GM12891 (cell line): ENCODE measurements around the gene WRNIP1.

Source experiments
- DNase-seq: peaks from one replicate; pipeline ENCODE4 v3.0.0; 2011; ENCODE audit warnings: low spot score; ENCODE audit not compliant: insufficient read length
- FAIRE-seq: peaks from 2 replicates; lab custom pipeline; 2011; peaks lifted over from hg19 to GRCh38; lab: Jason Lieb, UNC
- PAX5 ChIP-seq: IDR thresholded peaks from 2 replicates; pipeline ENCODE4 v1.6.1; 2011; ENCODE audit warnings: low read length, moderate library complexity, mild to moderate bottlenecking; ENCODE audit not compliant: insufficient read depth, severe bottlenecking
- POLR2A ChIP-seq: IDR thresholded peaks from 2 replicates; pipeline ENCODE4 v1.6.1; 2011; ENCODE audit warnings: low read depth, low read length, control low read depth
- POLR2AphosphoS5 ChIP-seq: IDR thresholded peaks from 2 replicates; pipeline ENCODE4 v1.6.1; 2011; ENCODE audit warnings: low read depth, low read length, control low read depth
- POU2F2 ChIP-seq: IDR thresholded peaks from 2 replicates; pipeline ENCODE4 v1.6.1; 2011; ENCODE audit warnings: low read depth, mild to moderate bottlenecking, control low read depth, low read length, moderate library complexity
- SPI1 ChIP-seq: IDR thresholded peaks from 2 replicates; pipeline ENCODE4 v1.6.1; 2011; ENCODE audit warnings: low read depth, low read length, control low read depth
- TAF1 ChIP-seq: IDR thresholded peaks from 2 replicates; pipeline ENCODE4 v1.6.1; 2011; ENCODE audit warnings: low read depth, low read length, control low read depth

WRNIP1 gene

GRCh38 chr6:2781685-2782355 lies 16.6 kb downstream of the WRNIP1 start:
- FAIRE-seq: no peak
- DNase-seq: no peak
- TF ChIP-seq TAF1: no peak
- no peak for TF ChIP-seq POLR2AphosphoS5
- TF ChIP-seq POLR2A: no peak
- TF ChIP-seq SPI1: no peak
- TF ChIP-seq POU2F2: no peak

GRCh38 chr6:2782356-2782708 lies 17.1 kb downstream of the WRNIP1 start:
- DNase-seq (no peak), FAIRE-seq (no peak)
- TF ChIP-seq POLR2AphosphoS5 (no peak), POLR2A (no peak), TAF1 (no peak), POU2F2 (no peak), SPI1 (no peak), PAX5 (no peak)

GRCh38 chr6:2782825-2783187 lies 17.6 kb downstream of the WRNIP1 start:
- TF ChIP-seq SPI1 (no peak), TAF1 (no peak), PAX5 (no peak), POLR2AphosphoS5 (no peak), POU2F2 (no peak), POLR2A (no peak)
- FAIRE-seq (no peak), DNase-seq (no peak)

GRCh38 chr6:2783188-2783963 lies 18.2 kb downstream of the WRNIP1 start:
- no peak for DNase-seq
- TF ChIP-seq PAX5: no peak
- no peak for TF ChIP-seq TAF1
- no peak for TF ChIP-seq SPI1
- no peak for TF ChIP-seq POLR2A
- no peak for TF ChIP-seq POU2F2
- no peak for TF ChIP-seq POLR2AphosphoS5
- no peak for FAIRE-seq

- TF ChIP-seq POLR2A (no peak), PAX5 (no peak), TAF1 (no peak), POU2F2 (no peak), SPI1 (no peak), POLR2AphosphoS5 (no peak)
- no peak for FAIRE-seq
- DNase-seq: no peak
These were observed 18.9 kb downstream of the WRNIP1 start for GRCh38 chr6:2784061-2784460.

- TF ChIP-seq POLR2A: no peak
- no peak for TF ChIP-seq POLR2AphosphoS5
- DNase-seq: no peak
- no peak for FAIRE-seq
These were observed 19.7 kb downstream of the WRNIP1 start for GRCh38 chr6:2784930-2785329.

GRCh38 chr6:2786269-2786668 lies 21.1 kb downstream of the WRNIP1 start:
- TF ChIP-seq PAX5: no peak
- no peak for TF ChIP-seq POU2F2
- no peak for TF ChIP-seq POLR2AphosphoS5
- no peak for TF ChIP-seq POLR2A
- TF ChIP-seq TAF1: no peak
- TF ChIP-seq SPI1: no peak
- FAIRE-seq: no peak
- DNase-seq: no peak

- FAIRE-seq (no peak), DNase-seq (peak; percentile 40)
These were observed 25.6 kb downstream of the WRNIP1 start for GRCh38 chr6:2790588-2791449.

GRCh38 chr6:2791450-2791974 lies 26.3 kb downstream of the WRNIP1 start:
- no peak for FAIRE-seq

More at GRCh38 chr6:2790588-2791449, 25.6 kb downstream of the WRNIP1 start:
- TF ChIP-seq SPI1 (no peak), POLR2AphosphoS5 (no peak), POLR2A (no peak), PAX5 (no peak), POU2F2 (no peak), TAF1 (no peak)

More at GRCh38 chr6:2791450-2791974, 26.3 kb downstream of the WRNIP1 start:
- no peak for TF ChIP-seq PAX5
- no peak for TF ChIP-seq POLR2A
- TF ChIP-seq SPI1: no peak
- no peak for TF ChIP-seq POLR2AphosphoS5
- TF ChIP-seq POU2F2: no peak
- TF ChIP-seq TAF1: no peak
- DNase-seq: no peak
